CD4-positive, alpha-beta T cell (primary cell): ENCODE data around the gene RCAN3. TPM values are rescaled to one million over a fixed set of nuclear protein-coding genes. Genes with fewer than 3 reads are reported as not detected.

ENCODE experiments used
- ATAC-seq: fragments of 200-7000 bp; cut with Tn5 transposase; one replicate; pipeline ENCODE4 v1.10.0; 2022; ENCODE audit warnings: mild to moderate bottlenecking; ENCODE audit not compliant: poor library complexity
- CTCF ChIA-PET: fragments of 350-600 bp; sonication (Branson Sonifier 250); formaldehyde crosslinking; loops from one replicate; lab custom pipeline; 2021; ENCODE audit warnings: antibody characterized with exemption, inconsistent platforms; lab: Charles Lee
- POLR2A ChIA-PET: fragments of 350-600 bp; sonication (Branson Sonifier 250); formaldehyde crosslinking; loops from one replicate; lab custom pipeline; 2021; ENCODE audit warnings: antibody characterized with exemption, inconsistent platforms; lab: Charles Lee
- DNase-seq, 14 experiments: peaks; one replicate each; pipeline ENCODE4 v3.0.0-alpha.2; 2013 to 2020; ENCODE audit warnings: mixed read lengths in 2 of 14
- H3K27ac ChIP-seq, 2 donors: one replicate each; pipeline versions ENCODE4 v1.5.1 to v1.7.0; 2013; ENCODE audit warnings: low read length in 2 of 2, low read depth in 1 of 2, mild to moderate bottlenecking in 1 of 2
- H3K27me3 ChIP-seq, 2 experiments: 1 replicate in 1 of 2; 2 replicates in 1 of 2; pipeline versions ENCODE4 v1.6.1 to v1.7.0; 2013; ENCODE audit warnings: low read length in 2 of 2, control low read depth in 1 of 2, mild to moderate bottlenecking in 1 of 2, moderate library complexity in 1 of 2; ENCODE audit not compliant: insufficient read depth in 2 of 2, control insufficient read depth in 1 of 2
- H3K36me3 ChIP-seq: one replicate; pipeline ENCODE4 v1.6.1; 2013; ENCODE audit warnings: low read length, control low read depth; ENCODE audit not compliant: insufficient read depth
- H3K4me1 ChIP-seq: one replicate; pipeline ENCODE4 v1.6.1; 2013; ENCODE audit warnings: low read length, control low read depth; ENCODE audit not compliant: insufficient read depth
- H3K4me3 ChIP-seq: one replicate; pipeline ENCODE4 v1.5.1; 2013; ENCODE audit warnings: mild to moderate bottlenecking, low read length, moderate library complexity
- H3K9me3 ChIP-seq, 2 experiments: 1 replicate in 1 of 2; 2 replicates in 1 of 2; pipeline versions ENCODE4 v1.6.1 to v1.7.0; 2013; ENCODE audit warnings: low read length in 2 of 2, mild to moderate bottlenecking in 2 of 2, control low read depth in 1 of 2, moderate library complexity in 1 of 2; ENCODE audit not compliant: control insufficient read depth in 1 of 2, insufficient read depth in 1 of 2
- H3K27ac Mint-ChIP-seq: one replicate; pipeline ENCODE4 v1.8.0; 2020; ENCODE audit warnings: mixed read lengths
- H3K27me3 Mint-ChIP-seq: one replicate; pipeline ENCODE4 v1.8.0; 2021; ENCODE audit warnings: mixed read lengths
- H3K36me3 Mint-ChIP-seq: one replicate; pipeline ENCODE4 v1.8.0; 2021; ENCODE audit warnings: low read depth, mixed read lengths
- H3K4me1 Mint-ChIP-seq: one replicate; pipeline ENCODE4 v1.8.0; 2021; ENCODE audit warnings: low read depth, mixed read lengths
- H3K4me3 Mint-ChIP-seq: one replicate; pipeline ENCODE4 v1.8.0; 2020; ENCODE audit warnings: mild to moderate bottlenecking, mixed read lengths
- H3K9me3 Mint-ChIP-seq: one replicate; pipeline ENCODE4 v1.8.0; 2020; ENCODE audit warnings: mixed read lengths
- intact Hi-C, 2 experiments: fragments of 100-400 bp; cut with DNase I in 1 of 2; cut with micrococcal nuclease in 1 of 2; formaldehyde crosslinking; loops; one replicate each; pipeline versions ENCODE4 v1.15.1 to v1.9.0; 2023 to 2025; cut with DNase I, micrococcal nuclease
- total RNA-seq, 174 experiments: library from RNA in 2 of 174; stranded (reverse) in 2 of 174; gene quantifications; one replicate each; pipeline ENCODE4 v1.2.3 and lab custom pipeline; 2021 to 2026
- TF ChIP-seq, protein P1 (sequence below): fragments of 200-600 bp; IDR thresholded peaks from one replicate; pipeline ENCODE4 v1.8.0; 2022; ENCODE audit warnings: antibody characterized with exemption, mild to moderate bottlenecking

The RCAN3 gene
- total RNA-seq, 2 experiments from 2014 or later: 185 to 191 TPM

DNA sequence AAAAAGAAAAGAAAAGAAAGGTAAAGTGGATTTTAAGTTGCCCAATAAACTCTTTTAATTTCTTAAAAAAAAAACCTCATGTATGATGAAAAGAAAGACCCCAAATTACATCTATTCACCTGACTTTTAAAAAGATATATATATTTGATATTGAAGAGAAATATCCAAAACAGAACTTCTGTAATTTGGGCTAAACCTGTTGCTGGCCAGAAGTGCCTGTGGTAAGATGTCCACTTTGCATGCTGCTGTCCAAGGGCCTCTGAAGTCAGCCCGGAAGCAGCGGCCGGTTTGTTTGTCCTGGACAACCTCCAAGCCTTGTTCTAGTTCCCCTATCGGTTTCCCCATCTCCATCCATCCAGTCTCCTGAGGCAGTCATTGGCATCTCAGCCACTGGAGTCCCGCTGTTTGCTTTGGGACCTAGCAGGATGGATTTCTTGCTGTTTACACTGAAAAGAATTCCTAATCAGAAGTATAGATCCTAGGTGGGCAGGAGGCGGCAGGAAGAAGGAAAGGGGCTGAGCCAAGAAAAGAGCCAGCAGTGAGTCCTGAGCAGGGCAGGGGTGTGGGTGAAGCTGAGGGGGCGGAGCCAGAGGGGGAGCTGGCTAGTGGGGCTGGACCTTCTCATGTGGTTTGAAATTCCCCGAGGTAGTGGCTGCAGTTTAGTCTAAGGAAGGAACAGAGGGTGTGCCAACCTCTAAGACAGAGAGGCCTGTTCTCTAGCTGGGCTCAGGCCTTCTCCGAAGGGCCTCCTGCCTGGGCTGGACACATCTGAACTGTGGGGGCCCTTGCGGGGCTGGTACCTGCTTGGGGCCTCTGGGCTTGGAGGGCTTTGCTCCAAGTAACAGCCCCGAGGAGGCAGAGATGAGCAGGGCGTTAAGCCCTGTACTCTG, 56.5 kb downstream of the RCAN3 start:
- no peak overlapping the region for H3K4me3 Mint-ChIP-seq
- DNase-seq (no peak), ATAC-seq (no peak)
- ChIA-PET POLR2A (no interaction called here), CTCF (interaction anchor here (1.2 kb wide), 1 partner anchor 13 kb away, joined by 3 read pairs; no protein-coding TSS in a partner anchor)
- Histone ChIP-seq H3K27ac (no peak overlapping the region), H3K27me3 (peaks cover 7 to 9% of the 10 kb centered on the region in 2 experiments), H3K36me3 (no peaks in the 10 kb centered on the region), H3K4me1 (peaks cover 18% of the 10 kb centered on the region), H3K9me3 (no peaks in the 10 kb centered on the region), H3K4me3 (no peak overlapping the region)
- peaks cover 11% of the 10 kb centered on the region for H3K27me3 Mint-ChIP-seq
- peaks cover 18% of the 10 kb centered on the region for H3K4me1 Mint-ChIP-seq
- H3K36me3 Mint-ChIP-seq: no peaks in the 10 kb centered on the region
- H3K27ac Mint-ChIP-seq: no peak overlapping the region
- TF ChIP-seq, protein P1, sequence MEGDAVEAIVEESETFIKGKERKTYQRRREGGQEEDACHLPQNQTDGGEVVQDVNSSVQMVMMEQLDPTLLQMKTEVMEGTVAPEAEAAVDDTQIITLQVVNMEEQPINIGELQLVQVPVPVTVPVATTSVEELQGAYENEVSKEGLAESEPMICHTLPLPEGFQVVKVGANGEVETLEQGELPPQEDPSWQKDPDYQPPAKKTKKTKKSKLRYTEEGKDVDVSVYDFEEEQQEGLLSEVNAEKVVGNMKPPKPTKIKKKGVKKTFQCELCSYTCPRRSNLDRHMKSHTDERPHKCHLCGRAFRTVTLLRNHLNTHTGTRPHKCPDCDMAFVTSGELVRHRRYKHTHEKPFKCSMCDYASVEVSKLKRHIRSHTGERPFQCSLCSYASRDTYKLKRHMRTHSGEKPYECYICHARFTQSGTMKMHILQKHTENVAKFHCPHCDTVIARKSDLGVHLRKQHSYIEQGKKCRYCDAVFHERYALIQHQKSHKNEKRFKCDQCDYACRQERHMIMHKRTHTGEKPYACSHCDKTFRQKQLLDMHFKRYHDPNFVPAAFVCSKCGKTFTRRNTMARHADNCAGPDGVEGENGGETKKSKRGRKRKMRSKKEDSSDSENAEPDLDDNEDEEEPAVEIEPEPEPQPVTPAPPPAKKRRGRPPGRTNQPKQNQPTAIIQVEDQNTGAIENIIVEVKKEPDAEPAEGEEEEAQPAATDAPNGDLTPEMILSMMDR: no peak
- intact Hi-C loops: no loop called here
- no peaks in the 10 kb centered on the region for H3K9me3 Mint-ChIP-seq

DNA sequence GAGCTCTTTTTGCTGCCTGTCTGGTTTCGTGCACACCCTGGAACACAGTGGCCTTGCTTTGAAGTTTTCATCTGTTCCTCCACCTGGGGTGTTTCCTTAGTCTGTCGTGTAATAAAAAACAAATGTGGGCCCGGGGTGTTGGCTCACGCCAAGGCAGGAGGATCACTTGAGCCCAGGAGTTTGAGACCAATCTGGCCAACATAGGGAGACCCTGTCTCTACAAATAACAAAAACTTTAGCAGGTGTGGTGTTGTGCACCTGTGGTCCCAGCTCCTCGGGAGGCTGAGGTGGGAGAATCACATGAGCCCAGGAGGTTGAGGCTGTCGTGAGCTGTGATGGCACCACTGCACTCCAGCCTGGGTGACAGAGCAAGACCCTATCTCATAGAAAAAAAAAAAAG, 57.7 kb downstream of the RCAN3 start:
- CTCF ChIA-PET: no interaction called here
- no peak for ATAC-seq
- peaks cover 13% of the 10 kb centered on the region for H3K4me1 Mint-ChIP-seq
- H3K4me3 ChIP-seq: no peak overlapping the region
- intact Hi-C loops: no loop called here
- H3K27me3 Mint-ChIP-seq: peaks cover 11% of the 10 kb centered on the region
- H3K27me3 ChIP-seq: peaks cover 7 to 9% of the 10 kb centered on the region in 2 experiments
- H3K27ac ChIP-seq: no peak overlapping the region
- DNase-seq: no peak
- peaks cover 15% of the 10 kb centered on the region for H3K4me1 ChIP-seq
- H3K36me3 ChIP-seq: no peaks in the 10 kb centered on the region
- POLR2A ChIA-PET: no interaction called here
- TF ChIP-seq, protein P1: no peak
- no peaks in the 10 kb centered on the region for H3K36me3 Mint-ChIP-seq
- H3K27ac Mint-ChIP-seq: no peak overlapping the region
- H3K9me3 Mint-ChIP-seq: no peaks in the 10 kb centered on the region
- no peak overlapping the region for H3K4me3 Mint-ChIP-seq
- H3K9me3 ChIP-seq: no peaks in the 10 kb centered on the region

DNA sequence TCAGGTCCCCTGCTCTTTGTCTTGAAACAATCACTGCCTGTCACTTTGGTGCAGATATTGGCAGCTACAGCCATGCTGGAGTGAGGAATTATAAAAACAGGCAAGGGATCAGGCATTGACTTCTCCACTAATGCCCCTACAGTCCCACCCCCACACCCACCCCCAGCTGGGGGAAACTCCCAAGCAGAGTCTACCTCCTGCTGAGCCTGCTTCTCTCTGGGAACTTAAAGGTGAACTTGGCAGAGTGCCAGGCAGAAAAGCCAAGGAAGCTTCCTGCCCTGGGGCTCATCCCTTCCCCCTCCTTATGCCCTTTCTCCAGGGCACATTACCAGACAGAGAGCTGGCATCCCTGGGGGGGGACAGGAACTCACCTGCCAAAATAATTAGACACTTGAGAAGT, 60.0 kb downstream of the RCAN3 start:
- no peaks in the 10 kb centered on the region for H3K36me3 Mint-ChIP-seq
- POLR2A ChIA-PET: no interaction called here
- no peaks in the 10 kb centered on the region for H3K9me3 Mint-ChIP-seq

More for the DNA sequence above, 60.0 kb downstream of the RCAN3 start:
- CTCF ChIA-PET: interaction anchor here (1.1 to 2.7 kb wide), 3 partner anchors 25 to 171 kb away, joined by 3 to 10 read pairs (median 6); no protein-coding TSS in a partner anchor
- Histone ChIP-seq H3K4me3 (no peak overlapping the region), H3K27ac (no peak overlapping the region), H3K36me3 (no peaks in the 10 kb centered on the region), H3K4me1 (peaks cover 3% of the 10 kb centered on the region), H3K9me3 (no peaks in the 10 kb centered on the region), H3K27me3 (peaks cover 2 to 6% of the 10 kb centered on the region in 2 experiments)
- Mint-ChIP-seq H3K27ac (no peak overlapping the region), H3K4me1 (peaks cover 9% of the 10 kb centered on the region), H3K4me3 (no peak overlapping the region), H3K27me3 (peaks cover 5% of the 10 kb centered on the region)
- no peak for DNase-seq
- intact Hi-C loops: no loop called here
- no peak for ATAC-seq
- TF ChIP-seq, protein P1: no peak
